HG03575 (cell line): ENCODE results near the gene ZNF304.
"Not testable (repeated sequence)": the region's sequence is repeated elsewhere in the genome, so short reads cannot be mapped to it uniquely, and the experiment has no call there.

Experiments
- ATAC-seq: cut with Tn5 transposase; IDR thresholded peaks from one replicate; pipeline ENCODE4 v1.9.1; 2021; ENCODE audit not compliant: unreplicated experiment, insufficient number of reproducible peaks, low FRiP score; ENCODE audit errors: extremely low read depth

The ZNF304 gene

GRCh38 chr19:57355916-57356315, 4.8 kb downstream of the ZNF304 start:
- ATAC-seq: no peak

GRCh38 chr19:57357406-57357805, 6.3 kb downstream of the ZNF304 start:
- no peak for ATAC-seq

GRCh38 chr19:57359300-57359699, 8.2 kb downstream of the ZNF304 start:
- ATAC-seq: no peak

GRCh38 chr19:57362419-57362818, 11.3 kb downstream of the ZNF304 start:
- ATAC-seq: no peak

- ATAC-seq: peak; percentile 86
These were observed 12.1 kb downstream of the ZNF304 start, which contains the start of the genes TRAPPC2B and ZNF547 for GRCh38 chr19:57362997-57363687. TRAPPC2B (plus strand) TSS chr19:57363551; CDS start chr19:57364834, 1,283 bp downstream. ZNF547 (plus strand) TSS chr19:57363551; CDS start chr19:57368556, 5,005 bp downstream.

GRCh38 chr19:57363688-57364181, 12.7 kb downstream of the ZNF304 start:
- no peak for ATAC-seq

- no peak for ATAC-seq
These were observed 15.7 kb downstream of the ZNF304 start for GRCh38 chr19:57366776-57367175.

GRCh38 chr19:57374179-57374578, 23.1 kb downstream of the ZNF304 start:
- no peak for ATAC-seq

- ATAC-seq: not testable (repeated sequence)
These were observed 23.6 kb downstream of the ZNF304 start for GRCh38 chr19:57374647-57375046.

GRCh38 chr19:57376151-57376550, 25.1 kb downstream of the ZNF304 start:
- ATAC-seq: no peak

GRCh38 chr19:57377498-57378146, 26.6 kb downstream of the ZNF304 start:
- no peak for ATAC-seq

GRCh38 chr19:57380923-57381322, 29.9 kb downstream of the ZNF304 start:
- ATAC-seq: no peak

GRCh38 chr19:57382806-57383488, 31.9 kb downstream of the ZNF304 start:
- ATAC-seq: no peak

- ATAC-seq: peak; percentile 14
These were observed 38.2 kb downstream of the ZNF304 start for GRCh38 chr19:57389194-57389729.

- peak; percentile 89 for ATAC-seq
These were observed 38.9 kb downstream of the ZNF304 start, which contains the start of gene ZNF548 for GRCh38 chr19:57389730-57390598. ZNF548 (plus strand) TSS chr19:57389854; CDS start chr19:57390100, 246 bp downstream.

GRCh38 chr19:57395710-57396109, 44.6 kb downstream of the ZNF304 start:
- no peak for ATAC-seq

- no peak for ATAC-seq
These were observed 47.8 kb downstream of the ZNF304 start for GRCh38 chr19:57398868-57399267.

GRCh38 chr19:57403737-57404563, 52.9 kb downstream of the ZNF304 start:
- no peak for ATAC-seq
